Measurements from ENCODE around the gene ATF3. TPM values are rescaled to one million over a fixed set of nuclear protein-coding genes. Genes with fewer than 3 reads are reported as not detected.

Gene ATF3
- polyA plus RNA-seq, 1 donor from 2014 or later = 7.2 TPM

DNA sequence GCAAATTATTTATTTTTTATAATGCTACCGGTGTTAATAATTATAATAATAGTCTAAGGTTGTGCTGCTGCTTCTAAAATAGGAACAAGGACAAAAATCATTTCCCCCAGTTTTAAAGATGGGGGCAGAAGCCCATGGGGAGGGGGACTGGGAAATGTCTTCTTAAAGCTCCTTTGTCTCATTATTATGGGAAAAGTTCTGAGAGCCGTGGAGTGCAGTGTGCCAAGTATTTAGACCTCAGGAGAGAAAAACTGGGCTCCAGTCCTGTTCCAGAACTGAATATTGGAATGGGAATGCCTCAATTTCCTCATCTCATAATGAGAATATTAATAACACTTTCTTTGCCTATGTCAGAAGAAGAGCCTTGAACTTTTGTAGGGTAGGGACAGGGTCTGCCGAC lies 40.9 kb upstream of the ATF3 start (continued):
- TF ChIP-seq EP300 (conservative IDR thresholded peaks at IDR 0.05; ENCODE audit: poor library complexity, severe bottlenecking) = no peak

DNA sequence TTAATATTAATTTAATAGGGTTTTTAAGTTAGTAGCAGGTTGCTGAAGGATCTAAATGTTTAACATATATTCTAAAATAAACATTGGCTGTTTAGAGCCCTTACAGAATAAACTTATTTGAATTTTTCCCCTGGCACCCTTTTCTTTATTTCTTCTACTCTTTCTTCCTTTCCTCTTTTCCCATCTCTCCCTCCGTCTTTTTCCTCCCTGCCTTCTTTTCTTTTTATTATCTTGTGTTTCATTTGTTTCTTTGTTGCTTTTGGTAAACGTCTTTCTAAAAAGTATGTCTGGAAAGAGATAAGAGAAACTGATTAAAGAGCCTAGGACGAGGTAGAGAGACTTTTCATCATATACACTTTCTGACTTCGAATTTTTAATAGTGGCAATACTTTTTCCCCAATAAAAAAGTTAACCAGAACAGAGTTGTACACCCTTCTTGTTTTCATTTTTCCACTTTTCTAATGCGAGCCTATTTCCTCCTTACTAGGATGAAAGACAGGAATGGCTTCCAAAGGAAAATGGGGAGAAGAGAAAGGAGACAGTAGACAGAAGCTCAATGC lies 39.5 kb upstream of the ATF3 start:
- H2AFZ ChIP-seq (ENCODE audit: low read depth, low read length) = no peak overlapping the region
- H3K79me2 ChIP-seq (replicated peaks; ENCODE audit: insufficient read depth, low read length) = no peaks in the 10 kb centered on the region
- H3K27me3 ChIP-seq (ENCODE audit: insufficient read depth, low read depth, low read length) = no peaks in the 10 kb centered on the region
- H3K9ac ChIP-seq (ENCODE audit: low read length) = no peak overlapping the region
- H4K20me1 ChIP-seq (ENCODE audit: insufficient read depth) = no peaks in the 10 kb centered on the region
- no peaks in the 10 kb centered on the region for H3K9me2 ChIP-seq (ENCODE audit: insufficient read depth, low read length)
- no peak for TF ChIP-seq TAF1 (IDR thresholded peaks at IDR 0.05; ENCODE audit: low read depth)
- no peak for TF ChIP-seq MXI1 (conservative IDR thresholded peaks at IDR 0.05; ENCODE audit: poor library complexity, severe bottlenecking)
- TF ChIP-seq SMC3 (conservative IDR thresholded peaks at IDR 0.05; ENCODE audit: poor library complexity) = no peak
- no peak for TF ChIP-seq EP300 (conservative IDR thresholded peaks at IDR 0.05; ENCODE audit: poor library complexity, severe bottlenecking)
- peaks cover 3% of the 10 kb centered on the region for H3F3A ChIP-seq (ENCODE audit: insufficient read depth, low read length, poor library complexity, severe bottlenecking)
- no peak overlapping the region for H3K4me2 ChIP-seq (ENCODE audit: low read length)
- no peak overlapping the region for H3K27ac ChIP-seq (ENCODE audit: low read length)
- no peaks in the 10 kb centered on the region for H3K36me3 ChIP-seq (ENCODE audit: insufficient read depth, low read length)
- no peaks in the 10 kb centered on the region for H3K9me3 ChIP-seq (ENCODE audit: low read length)
- no peak overlapping the region for H3K4me3 ChIP-seq (ENCODE audit: low read length)

DNA sequence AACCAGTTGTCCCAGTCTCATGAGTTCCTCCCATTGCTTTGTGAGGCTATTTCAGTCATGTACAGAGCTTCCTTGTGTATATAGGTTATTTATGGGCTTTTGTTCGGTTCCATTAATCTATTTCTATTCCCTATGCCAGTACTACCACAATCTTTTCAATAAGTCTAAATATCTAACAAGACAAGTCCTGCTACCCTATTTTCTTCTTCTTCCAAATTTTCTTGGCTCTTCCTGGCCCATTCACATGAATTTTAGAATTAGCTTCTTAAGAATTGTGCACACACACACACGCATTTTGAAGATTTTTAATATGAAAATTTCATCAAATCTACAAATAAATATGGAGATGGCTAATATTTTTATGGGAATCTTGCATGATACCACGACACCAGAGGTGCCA lies 33.8 kb upstream of the ATF3 start:
- Histone ChIP-seq H3K27ac (ENCODE audit: low read length) (no peak overlapping the region), H3K79me2 (replicated peaks; ENCODE audit: insufficient read depth, low read length) (no peaks in the 10 kb centered on the region), H3K36me3 (ENCODE audit: insufficient read depth, low read length) (no peaks in the 10 kb centered on the region), H3F3A (ENCODE audit: insufficient read depth, low read length, poor library complexity, severe bottlenecking) (no peaks in the 10 kb centered on the region), H3K9ac (ENCODE audit: low read length) (no peak overlapping the region), H3K9me3 (ENCODE audit: low read length) (no peaks in the 10 kb centered on the region), H4K20me1 (ENCODE audit: insufficient read depth) (no peaks in the 10 kb centered on the region), H3K4me3 (ENCODE audit: low read length) (no peak overlapping the region), H3K4me2 (ENCODE audit: low read length) (no peak overlapping the region), H3K9me2 (ENCODE audit: insufficient read depth, low read length) (no peaks in the 10 kb centered on the region), H3K27me3 (ENCODE audit: insufficient read depth, low read depth, low read length) (no peaks in the 10 kb centered on the region), H2AFZ (ENCODE audit: low read depth, low read length) (no peak overlapping the region)
- TF ChIP-seq, protein P1, sequence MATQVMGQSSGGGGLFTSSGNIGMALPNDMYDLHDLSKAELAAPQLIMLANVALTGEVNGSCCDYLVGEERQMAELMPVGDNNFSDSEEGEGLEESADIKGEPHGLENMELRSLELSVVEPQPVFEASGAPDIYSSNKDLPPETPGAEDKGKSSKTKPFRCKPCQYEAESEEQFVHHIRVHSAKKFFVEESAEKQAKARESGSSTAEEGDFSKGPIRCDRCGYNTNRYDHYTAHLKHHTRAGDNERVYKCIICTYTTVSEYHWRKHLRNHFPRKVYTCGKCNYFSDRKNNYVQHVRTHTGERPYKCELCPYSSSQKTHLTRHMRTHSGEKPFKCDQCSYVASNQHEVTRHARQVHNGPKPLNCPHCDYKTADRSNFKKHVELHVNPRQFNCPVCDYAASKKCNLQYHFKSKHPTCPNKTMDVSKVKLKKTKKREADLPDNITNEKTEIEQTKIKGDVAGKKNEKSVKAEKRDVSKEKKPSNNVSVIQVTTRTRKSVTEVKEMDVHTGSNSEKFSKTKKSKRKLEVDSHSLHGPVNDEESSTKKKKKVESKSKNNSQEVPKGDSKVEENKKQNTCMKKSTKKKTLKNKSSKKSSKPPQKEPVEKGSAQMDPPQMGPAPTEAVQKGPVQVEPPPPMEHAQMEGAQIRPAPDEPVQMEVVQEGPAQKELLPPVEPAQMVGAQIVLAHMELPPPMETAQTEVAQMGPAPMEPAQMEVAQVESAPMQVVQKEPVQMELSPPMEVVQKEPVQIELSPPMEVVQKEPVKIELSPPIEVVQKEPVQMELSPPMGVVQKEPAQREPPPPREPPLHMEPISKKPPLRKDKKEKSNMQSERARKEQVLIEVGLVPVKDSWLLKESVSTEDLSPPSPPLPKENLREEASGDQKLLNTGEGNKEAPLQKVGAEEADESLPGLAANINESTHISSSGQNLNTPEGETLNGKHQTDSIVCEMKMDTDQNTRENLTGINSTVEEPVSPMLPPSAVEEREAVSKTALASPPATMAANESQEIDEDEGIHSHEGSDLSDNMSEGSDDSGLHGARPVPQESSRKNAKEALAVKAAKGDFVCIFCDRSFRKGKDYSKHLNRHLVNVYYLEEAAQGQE (IDR thresholded peaks at IDR 0.05; ENCODE audit: borderline replicate concordance) = no peak
- TF ChIP-seq EZH2 (IDR thresholded peaks at IDR 0.05; ENCODE audit: borderline replicate concordance, insufficient read depth, low read length, poor library complexity, severe bottlenecking) = no peak
- TF ChIP-seq MXI1 (conservative IDR thresholded peaks at IDR 0.05; ENCODE audit: poor library complexity, severe bottlenecking) = no peak
- no peak for TF ChIP-seq POLR2AphosphoS5 (IDR thresholded peaks at IDR 0.05)
- TF ChIP-seq, protein P2, sequence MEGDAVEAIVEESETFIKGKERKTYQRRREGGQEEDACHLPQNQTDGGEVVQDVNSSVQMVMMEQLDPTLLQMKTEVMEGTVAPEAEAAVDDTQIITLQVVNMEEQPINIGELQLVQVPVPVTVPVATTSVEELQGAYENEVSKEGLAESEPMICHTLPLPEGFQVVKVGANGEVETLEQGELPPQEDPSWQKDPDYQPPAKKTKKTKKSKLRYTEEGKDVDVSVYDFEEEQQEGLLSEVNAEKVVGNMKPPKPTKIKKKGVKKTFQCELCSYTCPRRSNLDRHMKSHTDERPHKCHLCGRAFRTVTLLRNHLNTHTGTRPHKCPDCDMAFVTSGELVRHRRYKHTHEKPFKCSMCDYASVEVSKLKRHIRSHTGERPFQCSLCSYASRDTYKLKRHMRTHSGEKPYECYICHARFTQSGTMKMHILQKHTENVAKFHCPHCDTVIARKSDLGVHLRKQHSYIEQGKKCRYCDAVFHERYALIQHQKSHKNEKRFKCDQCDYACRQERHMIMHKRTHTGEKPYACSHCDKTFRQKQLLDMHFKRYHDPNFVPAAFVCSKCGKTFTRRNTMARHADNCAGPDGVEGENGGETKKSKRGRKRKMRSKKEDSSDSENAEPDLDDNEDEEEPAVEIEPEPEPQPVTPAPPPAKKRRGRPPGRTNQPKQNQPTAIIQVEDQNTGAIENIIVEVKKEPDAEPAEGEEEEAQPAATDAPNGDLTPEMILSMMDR (IDR thresholded peaks at IDR 0.05; ENCODE audit: poor library complexity, severe bottlenecking) = no peak
- no peak for TF ChIP-seq TAF1 (IDR thresholded peaks at IDR 0.05; ENCODE audit: low read depth)
- no peak for TF ChIP-seq RAD21 (conservative IDR thresholded peaks at IDR 0.05)
- TF ChIP-seq SMC3 (conservative IDR thresholded peaks at IDR 0.05; ENCODE audit: poor library complexity) = no peak
- no peak for TF ChIP-seq EP300 (conservative IDR thresholded peaks at IDR 0.05; ENCODE audit: poor library complexity, severe bottlenecking)
